Vagina (tissue), 2 donors: ENCODE results near the gene TTC16.

Experiments used
- POLR2AphosphoS5 ChIP-seq, 2 donors: sonication (generic); formaldehyde crosslinking; IDR thresholded peaks; one replicate each; pipeline ENCODE4 v1.9.0; 2017; ENCODE audit warnings: antibody characterized with exemption in 2 of 2, mild to moderate bottlenecking in 2 of 2, low read depth in 1 of 2; ENCODE audit not compliant: insufficient read depth in 1 of 2
- TF ChIP-seq, protein P1 (sequence below), 3 experiments: fragments of 450-650 bp in 2 of 3; fragments of 200-600 bp in 1 of 3; sonication (generic) in 1 of 3; IDR thresholded peaks; one replicate each; pipeline ENCODE4 v1.5.1; 2017 to 2019; ENCODE audit warnings: antibody characterized with exemption in 3 of 3, mild to moderate bottlenecking in 2 of 3, moderate library complexity in 2 of 3

DNA sequence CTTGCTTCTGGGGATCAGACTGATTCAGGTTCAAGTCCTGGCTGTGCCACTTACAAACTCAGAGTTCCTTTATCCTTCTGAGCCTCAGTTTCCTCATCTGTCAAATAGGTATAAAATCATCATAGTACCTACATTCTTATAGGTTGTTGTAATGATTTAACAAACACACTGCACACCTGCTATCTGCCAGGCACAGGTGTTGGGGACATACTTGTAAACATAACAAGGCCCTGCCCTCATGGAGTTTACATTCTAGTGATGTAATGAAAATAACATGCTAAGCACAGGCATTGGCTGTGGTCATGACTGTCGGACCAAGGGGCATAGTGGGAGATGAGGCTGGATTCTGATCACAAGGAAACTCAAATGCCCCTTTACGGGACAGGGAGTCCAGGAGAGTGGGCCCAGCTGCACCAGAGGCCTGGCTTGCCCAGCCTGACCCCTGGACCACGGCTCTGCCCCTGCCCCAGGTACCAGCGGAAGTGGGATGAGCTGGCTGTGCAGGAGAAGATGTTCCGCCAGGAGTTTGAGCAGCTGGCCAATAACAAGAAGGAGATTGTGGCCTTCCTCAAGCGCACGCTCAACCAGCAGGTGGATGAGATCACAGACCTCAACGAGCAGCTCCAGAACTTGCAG, 6.8 kb upstream of the TTC16 start:
- TF ChIP-seq, protein P1, sequence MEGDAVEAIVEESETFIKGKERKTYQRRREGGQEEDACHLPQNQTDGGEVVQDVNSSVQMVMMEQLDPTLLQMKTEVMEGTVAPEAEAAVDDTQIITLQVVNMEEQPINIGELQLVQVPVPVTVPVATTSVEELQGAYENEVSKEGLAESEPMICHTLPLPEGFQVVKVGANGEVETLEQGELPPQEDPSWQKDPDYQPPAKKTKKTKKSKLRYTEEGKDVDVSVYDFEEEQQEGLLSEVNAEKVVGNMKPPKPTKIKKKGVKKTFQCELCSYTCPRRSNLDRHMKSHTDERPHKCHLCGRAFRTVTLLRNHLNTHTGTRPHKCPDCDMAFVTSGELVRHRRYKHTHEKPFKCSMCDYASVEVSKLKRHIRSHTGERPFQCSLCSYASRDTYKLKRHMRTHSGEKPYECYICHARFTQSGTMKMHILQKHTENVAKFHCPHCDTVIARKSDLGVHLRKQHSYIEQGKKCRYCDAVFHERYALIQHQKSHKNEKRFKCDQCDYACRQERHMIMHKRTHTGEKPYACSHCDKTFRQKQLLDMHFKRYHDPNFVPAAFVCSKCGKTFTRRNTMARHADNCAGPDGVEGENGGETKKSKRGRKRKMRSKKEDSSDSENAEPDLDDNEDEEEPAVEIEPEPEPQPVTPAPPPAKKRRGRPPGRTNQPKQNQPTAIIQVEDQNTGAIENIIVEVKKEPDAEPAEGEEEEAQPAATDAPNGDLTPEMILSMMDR (IDR thresholded peaks at IDR 0.05): no peak
- no peak for TF ChIP-seq POLR2AphosphoS5 (IDR thresholded peaks at IDR 0.05; ENCODE audit: insufficient read depth in 1 of 2, low read depth in 1 of 2)
